ENCODE data around the gene PLA2R1. TPM values are rescaled to one million over a fixed set of nuclear protein-coding genes. Genes with fewer than 3 reads are reported as not detected.

The PLA2R1 gene
- total and polyA plus RNA-seq, 2 of the 4 experiments (the other 2 are of a cell fraction) = 0.43 to 0.54 TPM

DNA sequence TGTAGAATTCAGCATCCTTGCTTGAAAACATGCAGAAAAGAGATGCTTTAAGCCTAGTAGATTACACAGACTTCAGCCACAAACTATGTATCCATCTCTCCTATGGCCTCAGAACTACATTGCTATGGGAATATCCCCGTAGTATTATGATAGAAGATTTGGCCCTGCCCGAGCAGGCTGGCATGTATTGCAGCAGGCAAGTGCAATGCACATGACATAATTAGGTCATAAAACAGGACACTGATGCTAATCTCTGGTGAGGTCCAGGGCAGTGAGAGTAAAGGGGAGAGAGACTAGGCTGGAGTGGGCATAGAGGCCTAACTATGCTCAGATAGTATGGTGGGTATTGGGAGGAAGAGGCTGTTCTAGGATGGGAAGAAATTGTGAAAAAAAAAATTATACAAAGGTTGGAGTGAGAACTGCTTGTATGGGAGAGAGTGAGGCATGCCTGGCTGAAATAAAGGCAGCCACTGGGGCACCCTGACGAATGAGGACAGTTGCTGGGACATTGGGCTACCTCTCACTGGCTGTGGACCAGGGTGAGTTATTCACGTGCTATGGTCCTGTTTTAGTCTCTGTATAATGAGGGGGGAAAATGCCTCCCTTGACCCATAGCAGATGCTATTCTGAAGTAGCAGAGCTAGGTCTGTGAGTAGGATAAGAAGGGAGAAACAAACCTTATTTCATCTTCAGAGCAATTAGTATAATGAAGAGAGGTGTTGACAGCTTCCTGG is 1.6 kb upstream of the PLA2R1 start:
- BruUV-seq (replicated peaks) = no TSS peak
- H3K14ac ChIP-seq (replicated peaks; ENCODE audit: low read depth, low read length) = no peak overlapping the region
- no peaks in the 10 kb centered on the region for H3K4me1 ChIP-seq (ENCODE audit: control insufficient read depth, insufficient read depth, low read length)
- no peak overlapping the region for H3K4me3 ChIP-seq (ENCODE audit: insufficient read depth, low read depth, low read length)
- no peak overlapping the region for H3K4me2 ChIP-seq (ENCODE audit: low read depth, low read length)
- no peak overlapping the region for H3K56ac ChIP-seq (ENCODE audit: extremely low read depth, insufficient read depth, low read length)
- no peak overlapping the region for H4K5ac ChIP-seq (ENCODE audit: low read depth, low read length)
- no peak overlapping the region for H3K18ac ChIP-seq (ENCODE audit: low read depth, low read length)
- no peak overlapping the region for H4K8ac ChIP-seq (ENCODE audit: low read depth in 2 of 2, low read length in 2 of 2)
- H2BK120ac ChIP-seq (ENCODE audit: low read depth, low read length) = no peak overlapping the region
- H3K23ac ChIP-seq (ENCODE audit: low read depth, low read length) = no peak overlapping the region
- no peaks in the 10 kb centered on the region for H4K20me1 ChIP-seq (ENCODE audit: insufficient read depth, low read length)
- H3K4ac ChIP-seq (ENCODE audit: low read depth, low read length) = no peak overlapping the region
- no peak for ATAC-seq (ENCODE audit: low read depth)
- ChIA-PET POLR2A (ENCODE audit: unreplicated experiment) (no interaction called here), CTCF (no interaction called here)
- no peak overlapping the region for H3K27ac ChIP-seq (ENCODE audit: insufficient read depth, low read length)
- H2AK5ac ChIP-seq (ENCODE audit: low read depth, low read length) = no peak overlapping the region
- in situ Hi-C loops (cut with MboI; ENCODE audit: low sequenced_read_pairs) (no loop called here), intact Hi-C loops (cut with micrococcal nuclease) (no loop called here), dilution Hi-C loops (cut with HindIII; ENCODE audit: low sequenced_read_pairs, unreplicated experiment) (no loop called here)
- no peak overlapping the region for H2BK5ac ChIP-seq (ENCODE audit: low read depth, low read length, poor library complexity, severe bottlenecking)
- no peaks in the 10 kb centered on the region for H3K9me1 ChIP-seq (ENCODE audit: insufficient read depth, low read length)
- TF ChIP-seq RCOR1 (IDR thresholded peaks at IDR 0.05; ENCODE audit: insufficient replicate concordance, low read length) (no peak), MXI1 (IDR thresholded peaks at IDR 0.05; ENCODE audit: borderline replicate concordance, low read depth, low read length) (no peak), MAZ (IDR thresholded peaks at IDR 0.05; ENCODE audit: borderline replicate concordance, low read depth, low read length) (no peak), BHLHE40 (IDR thresholded peaks at IDR 0.05; ENCODE audit: low read depth, low read length) (no peak), MAFK (IDR thresholded peaks at IDR 0.05; ENCODE audit: low read depth, low read length) (no peak), CEBPB (IDR thresholded peaks at IDR 0.05; ENCODE audit: low read depth, low read length) (no peak), NFE2L2 (IDR thresholded peaks at IDR 0.05; ENCODE audit: low read depth, low read length) (no peak), SMC3 (IDR thresholded peaks at IDR 0.05; ENCODE audit: low read depth, low read length) (no peak), FOS (IDR thresholded peaks at IDR 0.05; ENCODE audit: low read depth, low read length) (no peak), RAD21 (IDR thresholded peaks at IDR 0.05; ENCODE audit: low read length) (no peak), RFX5 (IDR thresholded peaks at IDR 0.05; ENCODE audit: low read depth, low read length) (no peak), CHD1 (IDR thresholded peaks at IDR 0.05; ENCODE audit: low read depth, low read length) (no peak)
- TF ChIP-seq, protein P1, sequence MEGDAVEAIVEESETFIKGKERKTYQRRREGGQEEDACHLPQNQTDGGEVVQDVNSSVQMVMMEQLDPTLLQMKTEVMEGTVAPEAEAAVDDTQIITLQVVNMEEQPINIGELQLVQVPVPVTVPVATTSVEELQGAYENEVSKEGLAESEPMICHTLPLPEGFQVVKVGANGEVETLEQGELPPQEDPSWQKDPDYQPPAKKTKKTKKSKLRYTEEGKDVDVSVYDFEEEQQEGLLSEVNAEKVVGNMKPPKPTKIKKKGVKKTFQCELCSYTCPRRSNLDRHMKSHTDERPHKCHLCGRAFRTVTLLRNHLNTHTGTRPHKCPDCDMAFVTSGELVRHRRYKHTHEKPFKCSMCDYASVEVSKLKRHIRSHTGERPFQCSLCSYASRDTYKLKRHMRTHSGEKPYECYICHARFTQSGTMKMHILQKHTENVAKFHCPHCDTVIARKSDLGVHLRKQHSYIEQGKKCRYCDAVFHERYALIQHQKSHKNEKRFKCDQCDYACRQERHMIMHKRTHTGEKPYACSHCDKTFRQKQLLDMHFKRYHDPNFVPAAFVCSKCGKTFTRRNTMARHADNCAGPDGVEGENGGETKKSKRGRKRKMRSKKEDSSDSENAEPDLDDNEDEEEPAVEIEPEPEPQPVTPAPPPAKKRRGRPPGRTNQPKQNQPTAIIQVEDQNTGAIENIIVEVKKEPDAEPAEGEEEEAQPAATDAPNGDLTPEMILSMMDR (conservative IDR thresholded peaks at IDR 0.05; ENCODE audit: low read depth, low read length) = no peak
- TF ChIP-seq, protein P2, sequence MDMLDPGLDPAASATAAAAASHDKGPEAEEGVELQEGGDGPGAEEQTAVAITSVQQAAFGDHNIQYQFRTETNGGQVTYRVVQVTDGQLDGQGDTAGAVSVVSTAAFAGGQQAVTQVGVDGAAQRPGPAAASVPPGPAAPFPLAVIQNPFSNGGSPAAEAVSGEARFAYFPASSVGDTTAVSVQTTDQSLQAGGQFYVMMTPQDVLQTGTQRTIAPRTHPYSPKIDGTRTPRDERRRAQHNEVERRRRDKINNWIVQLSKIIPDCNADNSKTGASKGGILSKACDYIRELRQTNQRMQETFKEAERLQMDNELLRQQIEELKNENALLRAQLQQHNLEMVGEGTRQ (IDR thresholded peaks at IDR 0.05; ENCODE audit: low read depth, low read length) = no peak
- peaks cover 24% of the 10 kb centered on the region for H3K27me3 ChIP-seq (ENCODE audit: control insufficient read depth, insufficient read depth, low read length)
- no peak overlapping the region for H2AK9ac ChIP-seq (replicated peaks; ENCODE audit: low read depth, low read length, poor library complexity)
- H3K9ac ChIP-seq (ENCODE audit: low read depth, low read length) = no peak overlapping the region
- DNase-seq = no peak
- H4K91ac ChIP-seq (ENCODE audit: insufficient read depth, low read depth, low read length) = no peak overlapping the region
- H2BK20ac ChIP-seq (ENCODE audit: low read depth, low read length) = no peak overlapping the region
- no peak overlapping the region for H2BK15ac ChIP-seq (ENCODE audit: low read depth, low read length)
- H2AFZ ChIP-seq (replicated peaks; ENCODE audit: low read length, poor library complexity) = no peak overlapping the region
- H3K36me3 ChIP-seq (ENCODE audit: control insufficient read depth, insufficient read depth, low read length) = no peaks in the 10 kb centered on the region
- H3K79me1 ChIP-seq (ENCODE audit: low read depth in 1 of 2, low read length in 2 of 2) = no peaks in the 10 kb centered on the region
- WGBS, 2 experiments (ENCODE audit: extremely low coverage in 2 of 2, insufficient read length in 1 of 2) = no CpG with 5 or more reads among the region's 4 CpGs
- H3K9me3 ChIP-seq (ENCODE audit: control insufficient read depth, insufficient read depth, low read length) = no peaks in the 10 kb centered on the region
